HUDEP-2 (cell line): ENCODE measurements around the gene ABRACL.

ENCODE experiments used
- DNase-seq, 76 experiments: peaks; one replicate each; lab custom pipeline; 2025; ENCODE audit not compliant: unreplicated experiment in 76 of 76; lab: John Stamatoyannopoulos, UW

Gene ABRACL

DNA sequence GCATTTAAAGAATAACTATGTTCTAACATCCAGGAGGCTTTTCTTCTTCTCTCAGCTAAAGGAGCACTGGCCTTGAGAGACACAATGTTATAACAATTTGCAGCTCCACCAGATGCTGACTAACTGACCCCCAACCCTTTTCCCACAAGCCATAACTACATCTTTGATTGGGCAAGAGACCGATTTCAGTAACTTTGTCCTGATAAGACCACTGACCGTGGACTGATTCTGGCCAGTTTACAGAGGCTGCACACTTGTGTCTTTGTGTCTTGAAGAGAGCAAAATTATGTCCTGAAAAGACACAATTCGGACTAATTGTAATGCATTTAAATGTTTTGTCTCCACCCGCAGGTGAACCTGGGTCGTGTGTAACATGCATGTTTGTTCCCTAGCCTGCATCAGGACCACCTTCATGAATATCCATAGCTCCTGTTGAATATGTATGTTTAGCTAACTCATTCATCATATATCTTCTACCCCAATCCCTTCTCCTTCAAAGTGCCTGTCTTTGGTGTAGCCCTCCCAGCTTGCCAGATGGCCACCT is 22.3 kb downstream of the ABRACL start:
- DNase-seq = no peak

DNA sequence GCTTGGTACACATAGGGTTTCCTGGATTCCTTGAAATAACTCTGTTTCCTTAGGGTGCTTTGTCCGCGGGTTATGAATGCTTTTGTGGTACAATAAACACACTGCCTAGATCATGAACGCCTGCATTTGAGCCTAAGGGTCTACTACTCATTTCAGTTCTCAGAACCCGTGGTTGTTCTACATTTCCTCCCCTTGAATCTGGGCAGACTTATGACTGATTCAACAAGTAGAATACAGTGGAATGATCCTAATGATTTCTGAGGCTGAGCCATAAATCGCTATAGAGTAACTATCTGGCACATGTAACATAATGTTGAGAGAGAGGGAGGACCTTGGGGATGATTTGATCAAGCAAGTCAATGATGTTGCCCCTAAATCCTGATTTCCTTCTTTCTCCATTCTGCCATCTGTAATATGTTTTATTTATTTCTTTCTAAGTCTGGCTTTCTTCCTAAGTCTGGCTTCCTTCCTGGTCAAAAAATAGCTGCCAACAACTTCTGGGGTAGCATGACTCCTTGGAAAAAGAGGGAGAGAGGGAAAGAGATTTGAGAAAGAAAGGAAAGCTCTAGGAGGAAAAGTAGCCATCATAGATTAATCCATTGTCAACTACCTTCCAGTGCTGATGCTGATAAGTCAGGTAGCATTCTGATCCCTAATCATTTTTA is 23.0 kb downstream of the ABRACL start:
- no peak for DNase-seq

DNA sequence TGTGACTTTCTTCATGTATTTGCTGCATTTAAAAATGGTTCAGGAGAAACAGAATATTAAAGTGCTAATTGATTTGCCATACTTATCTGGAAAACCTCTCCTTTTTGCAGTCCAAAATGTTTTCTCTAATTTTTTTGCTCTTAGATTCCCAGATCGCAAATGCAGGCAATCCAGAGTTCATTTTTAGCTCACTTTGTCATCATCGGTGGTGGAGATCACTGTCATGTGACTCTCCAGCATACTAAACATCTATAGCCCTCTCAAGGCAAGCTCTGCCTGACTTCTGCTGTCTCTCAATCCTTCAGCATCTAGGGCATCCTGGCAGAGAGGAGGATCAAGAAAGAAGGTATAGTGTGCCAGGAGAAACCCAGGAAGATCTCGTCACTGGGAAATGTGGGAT is 24.8 kb downstream of the ABRACL start:
- DNase-seq = no peak

DNA sequence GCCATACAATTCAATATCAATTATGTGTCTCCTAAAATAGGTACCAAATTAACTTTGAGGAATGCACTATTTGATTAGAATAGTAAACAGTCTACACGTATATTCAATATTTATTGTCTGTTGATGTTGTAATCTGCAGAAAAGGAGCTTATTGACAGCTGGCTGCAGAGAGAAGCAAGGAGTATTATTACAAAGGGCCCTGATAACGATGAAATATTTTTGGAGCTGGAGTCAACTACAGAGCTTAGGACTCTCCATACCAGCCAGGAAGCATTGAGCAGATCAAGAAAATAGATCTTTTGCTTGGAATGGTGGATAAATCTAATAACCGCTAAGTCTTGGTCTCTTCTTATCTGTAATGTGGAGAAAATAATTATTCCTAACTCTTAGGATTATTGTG is 25.5 kb downstream of the ABRACL start:
- no peak for DNase-seq

DNA sequence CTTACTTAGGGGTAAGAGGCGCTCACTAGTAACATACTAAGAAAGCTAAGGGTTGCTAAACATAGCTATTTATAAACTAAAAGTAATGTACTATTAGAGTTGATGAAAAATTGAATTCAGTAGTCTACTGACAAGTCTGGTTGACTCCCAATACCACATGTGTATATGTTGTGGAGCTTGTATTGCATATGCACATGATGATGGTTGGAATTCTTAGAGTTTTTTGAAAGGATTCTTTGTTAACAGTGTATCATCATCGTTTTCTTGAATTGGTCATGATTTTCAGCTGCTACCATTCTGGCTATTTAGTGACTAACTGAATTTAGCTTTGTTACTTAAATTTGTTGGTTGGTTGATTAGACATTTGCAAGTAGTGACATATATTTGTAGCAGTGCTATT is 27.2 kb downstream of the ABRACL start:
- DNase-seq = no peak

DNA sequence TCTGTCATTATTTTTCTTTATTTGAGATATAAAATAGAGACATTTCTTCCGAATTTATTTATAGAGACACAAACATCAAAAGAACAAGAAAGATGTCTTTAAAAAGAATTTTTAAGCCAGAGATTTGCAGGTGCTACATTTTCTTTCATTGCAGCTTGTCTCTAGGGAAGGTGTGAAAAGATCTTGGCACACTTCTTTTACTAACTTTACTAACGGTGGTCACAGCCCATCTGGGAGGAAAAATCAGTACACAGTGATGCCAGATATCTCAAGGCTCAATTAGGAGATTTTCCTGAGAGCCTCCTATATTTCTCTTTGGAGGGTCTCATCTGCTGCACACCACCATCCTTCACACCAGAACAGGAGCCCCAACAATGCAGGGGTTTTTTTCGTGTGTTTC is 29.5 kb downstream of the ABRACL start:
- DNase-seq = no peak

DNA sequence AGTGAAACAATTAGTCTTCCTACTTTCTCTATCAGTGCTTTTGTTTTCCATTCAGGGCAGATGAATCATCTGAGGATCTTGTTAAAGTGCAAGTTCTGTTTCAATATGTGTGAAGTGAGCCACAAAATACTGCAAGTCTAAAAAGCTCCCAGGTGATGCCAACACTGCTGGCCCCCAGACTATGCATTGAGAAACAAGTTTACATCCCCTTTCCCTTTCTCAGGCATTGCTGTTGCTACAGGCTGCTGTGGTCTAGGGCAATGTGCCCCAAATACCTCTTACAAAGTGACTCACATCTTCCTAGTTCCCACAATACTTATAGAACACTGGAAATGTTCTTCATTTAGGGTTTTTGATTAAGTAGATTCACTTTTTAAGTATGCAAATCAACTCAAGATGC is 31.8 kb downstream of the ABRACL start:
- no peak for DNase-seq

DNA sequence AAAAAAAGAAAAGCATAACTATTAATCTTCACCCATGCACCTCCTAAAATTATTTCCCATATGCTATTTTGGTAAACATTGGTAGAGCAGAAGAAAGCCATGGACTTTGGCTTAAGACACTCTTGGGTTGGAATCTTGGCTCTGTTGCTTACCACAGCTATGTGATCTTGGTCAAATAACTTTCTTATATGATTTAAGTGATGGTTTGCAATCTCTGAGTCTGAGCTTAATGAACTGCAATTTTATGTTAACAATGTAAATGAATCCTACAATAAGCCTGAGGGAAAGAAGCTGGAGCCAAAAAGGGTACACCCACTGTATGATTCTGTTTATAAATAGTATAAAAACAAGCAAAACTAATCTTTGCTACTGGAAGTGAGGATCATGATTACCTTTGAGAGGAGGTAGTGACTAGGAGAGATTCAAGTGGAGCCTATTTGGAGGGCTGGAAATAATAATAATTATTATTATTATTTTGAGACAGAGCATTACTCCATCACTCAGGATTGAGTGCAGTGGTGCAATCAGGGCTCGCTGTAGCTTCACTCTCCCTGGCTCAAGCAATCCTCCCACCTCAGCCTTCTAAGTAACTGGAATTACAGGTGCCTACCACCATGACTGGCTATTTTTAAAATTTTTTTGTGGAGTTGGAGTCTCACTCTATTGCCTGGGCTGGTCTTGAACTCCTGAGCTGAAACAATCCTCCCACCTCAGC is 34.5 kb downstream of the ABRACL start:
- no peak for DNase-seq

DNA sequence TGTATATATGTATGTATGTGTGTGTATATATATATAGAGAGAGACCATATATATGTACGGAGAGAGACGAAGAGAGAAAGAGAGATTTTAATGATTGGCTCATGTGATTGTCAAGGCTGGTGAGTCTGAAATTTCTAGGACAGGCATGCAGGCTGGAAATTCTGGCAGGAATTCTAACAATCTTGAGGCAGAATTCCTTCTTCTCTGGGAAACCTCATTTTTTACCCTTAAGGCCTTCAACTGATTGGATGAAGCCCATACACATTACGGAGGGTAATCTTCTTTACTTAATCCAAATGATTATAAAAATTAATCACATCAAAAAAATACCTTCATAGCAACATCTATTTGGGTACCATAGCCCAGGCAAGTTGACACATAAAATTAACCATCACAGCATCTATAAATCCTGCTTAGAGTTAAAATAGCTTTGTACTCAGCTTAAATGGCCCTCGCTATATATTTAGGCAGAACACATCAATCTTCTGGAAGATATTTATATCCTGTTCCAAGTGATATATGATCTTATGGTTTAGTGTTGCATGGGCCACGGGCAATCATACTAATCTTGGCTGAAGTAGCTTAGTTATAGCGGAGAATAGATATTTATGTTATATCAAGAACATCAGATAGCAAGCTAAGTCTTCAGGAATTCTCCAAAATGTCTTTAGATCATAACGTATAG is 36.6 kb downstream of the ABRACL start:
- DNase-seq = no peak

DNA sequence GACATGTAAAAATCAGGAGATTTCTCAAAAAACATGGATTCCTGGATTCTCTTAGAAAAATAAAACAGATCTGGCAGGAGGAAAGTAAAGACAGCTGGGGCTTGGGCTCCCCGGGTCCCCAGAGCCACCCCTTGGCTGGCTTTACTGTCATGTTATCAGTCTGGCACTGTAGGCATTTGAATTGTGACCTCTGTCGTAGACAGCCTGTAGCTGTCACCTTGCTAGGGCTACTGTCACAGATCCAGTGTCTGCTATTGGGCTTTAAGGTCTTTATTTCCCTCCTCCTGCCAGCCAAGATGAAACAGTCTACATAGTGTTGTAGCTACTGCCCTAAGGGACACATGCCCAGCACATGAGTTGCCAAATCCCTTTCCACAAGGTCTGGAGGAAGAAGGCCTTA is 37.5 kb downstream of the ABRACL start:
- DNase-seq = no peak

DNA sequence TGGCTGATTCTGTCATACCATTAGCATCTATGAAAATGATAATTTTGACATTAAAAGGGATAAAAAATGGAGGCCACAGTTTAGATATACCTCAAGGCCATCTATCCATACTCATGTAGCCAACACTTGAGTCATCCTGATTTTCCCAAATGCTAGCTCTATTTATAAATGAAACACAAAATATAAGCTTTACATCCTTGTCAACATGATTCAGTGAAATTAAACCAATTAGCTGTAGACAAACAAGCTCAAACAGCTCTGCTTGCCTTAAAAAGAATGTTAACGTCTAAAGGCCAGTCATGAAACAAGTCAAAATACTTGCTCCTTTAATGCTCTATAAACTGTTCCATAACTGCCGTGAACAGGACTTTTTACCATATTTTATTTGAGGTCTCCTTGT is 40.3 kb downstream of the ABRACL start:
- no peak for DNase-seq

DNA sequence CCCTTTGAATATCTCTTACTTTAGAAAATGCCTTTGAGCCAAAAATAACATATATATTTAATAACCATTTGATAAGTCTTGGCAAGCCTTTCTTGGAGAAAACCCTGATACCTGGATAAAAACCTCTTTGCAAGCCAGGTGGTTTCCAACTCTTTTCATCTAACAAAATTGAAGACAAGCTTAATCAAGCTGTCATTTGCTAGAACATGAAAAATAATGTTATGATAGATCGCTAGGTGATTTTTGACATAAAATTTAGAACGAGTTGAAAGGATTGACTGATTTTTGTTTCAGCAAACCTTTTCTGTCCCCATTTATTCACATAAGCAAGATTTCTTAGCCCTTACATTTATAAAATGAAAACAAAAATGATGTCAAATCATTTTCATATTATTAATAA is 44.6 kb downstream of the ABRACL start:
- no peak for DNase-seq

DNA sequence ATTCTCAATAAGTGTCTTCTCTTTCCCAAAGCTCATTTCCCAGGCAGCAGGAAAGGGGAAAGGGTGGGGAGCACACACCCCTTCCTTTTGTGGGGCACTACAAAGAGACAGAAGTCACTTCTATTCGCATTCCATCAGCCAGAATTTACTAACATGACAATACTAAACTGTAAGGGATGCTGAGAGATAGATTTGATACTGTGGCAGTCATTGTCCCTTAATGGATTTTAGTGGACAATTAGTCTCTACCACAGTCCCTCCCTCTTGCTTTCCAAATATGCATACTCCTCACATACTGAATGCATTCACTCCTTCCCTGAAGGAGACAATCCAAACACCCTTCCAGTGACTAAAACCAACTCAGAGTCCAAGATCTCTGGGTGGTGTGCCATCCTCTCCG is 50.5 kb downstream of the ABRACL start:
- no peak for DNase-seq

DNA sequence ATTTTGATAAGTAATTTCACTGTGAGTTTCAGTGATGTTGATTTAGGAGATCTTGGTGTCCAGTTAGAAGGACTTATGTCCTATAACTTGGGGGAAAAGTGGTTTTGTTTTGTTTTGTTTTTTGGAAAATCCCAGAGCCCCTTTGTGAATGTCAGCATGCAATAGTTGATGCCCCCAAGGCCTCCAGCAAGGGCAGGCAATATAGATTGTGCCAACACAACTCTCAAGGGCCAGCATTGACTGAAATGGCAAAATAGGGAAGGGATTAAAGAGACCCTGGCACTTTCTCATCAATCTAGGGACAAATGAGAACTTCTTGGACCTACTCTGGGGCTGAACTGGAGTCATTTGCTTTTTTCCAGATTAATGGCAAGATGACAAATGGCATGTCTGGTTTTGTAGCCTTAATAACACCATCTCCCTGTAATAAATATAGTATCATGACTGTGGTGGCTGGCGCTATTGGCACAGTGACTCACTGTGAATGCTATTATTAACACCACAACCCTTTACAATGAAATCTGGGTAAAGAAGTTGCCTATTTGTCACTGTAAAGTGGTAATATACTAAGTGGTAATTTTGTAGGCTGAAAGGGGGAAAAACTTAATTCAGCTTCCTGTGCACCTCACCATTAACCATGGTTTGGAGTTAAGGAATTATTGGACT is 51.8 kb downstream of the ABRACL start:
- no peak for DNase-seq

DNA sequence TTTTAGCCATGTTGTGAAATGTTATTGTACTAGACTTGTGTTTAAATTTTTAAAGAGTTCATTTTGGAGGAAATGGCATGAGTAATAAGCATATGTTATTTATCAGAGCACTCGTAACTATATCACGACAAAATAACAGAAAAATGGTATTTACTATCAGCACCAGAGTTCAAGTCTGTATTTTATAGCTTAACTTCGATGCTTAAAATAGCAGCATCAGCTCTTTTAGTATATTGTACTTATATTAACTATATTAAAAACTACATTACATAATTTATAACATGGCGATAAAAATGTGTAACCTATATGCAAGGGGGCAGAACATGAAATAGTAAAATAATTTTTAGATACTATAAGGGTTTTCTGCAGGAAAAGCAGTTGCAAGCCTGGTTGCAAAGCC is 52.9 kb downstream of the ABRACL start:
- no peak for DNase-seq

DNA sequence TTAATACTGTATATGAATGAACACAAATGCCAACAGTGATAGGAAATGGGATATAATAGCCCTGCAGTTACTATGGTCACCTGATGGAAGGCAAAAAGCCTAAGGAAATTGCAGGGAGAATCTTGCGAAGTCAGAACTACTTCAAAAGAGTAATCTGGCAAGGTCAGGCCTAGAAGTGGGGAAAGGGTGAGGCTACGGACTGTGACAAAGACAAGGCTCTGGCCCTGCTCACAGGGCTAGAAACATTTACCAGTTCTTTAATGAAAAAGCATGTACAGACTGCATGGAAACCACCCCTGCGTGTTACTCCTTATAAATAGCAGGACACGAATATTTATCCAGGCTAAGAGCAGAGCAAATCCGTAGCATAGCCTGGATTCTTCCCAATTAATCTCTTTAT is 53.8 kb downstream of the ABRACL start:
- DNase-seq = no peak

DNA sequence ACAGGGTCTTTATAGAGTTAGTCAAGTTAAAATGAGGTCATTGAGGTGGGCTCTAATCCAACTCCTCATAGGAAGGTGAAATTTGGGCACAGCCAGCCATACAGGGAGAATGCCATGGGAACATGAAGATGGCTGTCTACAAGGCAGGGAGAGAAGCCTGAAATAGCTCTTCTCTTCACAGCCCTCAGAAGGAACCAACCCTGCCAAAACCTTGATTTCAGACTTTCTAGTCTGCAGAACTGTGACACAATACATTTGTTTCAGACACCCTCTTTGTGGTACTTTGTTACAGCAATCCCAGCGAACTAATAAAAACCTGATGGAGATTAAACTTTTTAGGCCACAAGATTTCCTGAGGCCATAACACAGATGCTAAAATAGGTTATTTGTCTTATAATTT is 63.3 kb downstream of the ABRACL start:
- DNase-seq = no peak
